ENCODE data around the gene ARHGAP11A. TPM values are rescaled to one million over a fixed set of nuclear protein-coding genes. Genes with fewer than 3 reads are reported as not detected.

Gene ARHGAP11A
- total and polyA plus RNA-seq, 2 of the 8 experiments (the other 6 are each of a cell fraction or from before 2014, with no cell fraction given): 8.1 to 112 TPM

- TF ChIP-seq EP300 (IDR thresholded peaks at IDR 0.05; ENCODE audit: borderline replicate concordance in 1 of 2, low read depth in 2 of 2, low read length in 2 of 2) (no peak), CHD7 (IDR thresholded peaks at IDR 0.05; ENCODE audit: insufficient replicate concordance, low read length) (no peak), KDM1A (IDR thresholded peaks at IDR 0.05; ENCODE audit: borderline replicate concordance, low read length) (no peak), SP2 (IDR thresholded peaks at IDR 0.05; ENCODE audit: low read length) (no peak)
Measured at GRCh38 chr15:32652178-32652577, 36.9 kb downstream of the ARHGAP11A start (continued).
